ENCODE data around the gene FREY1.

Gene FREY1

DNA sequence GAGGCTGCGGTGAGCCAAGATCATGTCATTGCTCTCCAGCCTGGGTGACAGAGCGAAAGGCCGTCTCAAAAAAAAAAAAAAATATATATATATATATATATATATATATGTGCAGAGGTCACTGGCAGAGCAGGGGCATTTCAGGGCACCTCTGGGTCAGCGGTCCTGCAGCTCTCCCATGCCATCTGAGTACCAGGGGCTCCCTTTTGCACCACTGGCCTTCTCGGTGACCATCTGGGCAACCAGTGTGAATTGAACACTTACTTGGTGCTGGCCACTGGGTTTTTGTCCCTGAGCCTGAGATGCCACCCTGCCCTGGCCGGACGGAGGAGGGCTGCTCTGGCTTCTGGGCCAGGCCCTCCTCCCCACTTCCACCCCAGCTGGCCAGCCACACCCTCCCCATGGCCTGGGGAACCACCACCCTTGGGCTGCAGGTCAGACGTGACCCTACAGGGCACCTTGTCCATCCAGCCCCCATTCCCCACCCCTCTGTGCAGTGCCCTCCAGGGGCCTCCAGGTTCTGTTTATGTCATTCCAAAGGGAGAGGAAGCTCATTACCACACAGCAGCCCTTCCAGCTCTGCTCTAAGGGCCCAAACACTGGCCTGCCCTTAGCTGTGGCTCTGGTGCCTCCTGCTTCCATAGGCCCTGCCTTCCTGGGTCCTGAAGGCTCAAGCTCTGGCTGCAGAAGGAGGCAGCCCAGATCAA, 11.4 kb downstream of the FREY1 start:
- DNase-seq (ENCODE audit: low read depth in 2 of 2) = no peak

DNA sequence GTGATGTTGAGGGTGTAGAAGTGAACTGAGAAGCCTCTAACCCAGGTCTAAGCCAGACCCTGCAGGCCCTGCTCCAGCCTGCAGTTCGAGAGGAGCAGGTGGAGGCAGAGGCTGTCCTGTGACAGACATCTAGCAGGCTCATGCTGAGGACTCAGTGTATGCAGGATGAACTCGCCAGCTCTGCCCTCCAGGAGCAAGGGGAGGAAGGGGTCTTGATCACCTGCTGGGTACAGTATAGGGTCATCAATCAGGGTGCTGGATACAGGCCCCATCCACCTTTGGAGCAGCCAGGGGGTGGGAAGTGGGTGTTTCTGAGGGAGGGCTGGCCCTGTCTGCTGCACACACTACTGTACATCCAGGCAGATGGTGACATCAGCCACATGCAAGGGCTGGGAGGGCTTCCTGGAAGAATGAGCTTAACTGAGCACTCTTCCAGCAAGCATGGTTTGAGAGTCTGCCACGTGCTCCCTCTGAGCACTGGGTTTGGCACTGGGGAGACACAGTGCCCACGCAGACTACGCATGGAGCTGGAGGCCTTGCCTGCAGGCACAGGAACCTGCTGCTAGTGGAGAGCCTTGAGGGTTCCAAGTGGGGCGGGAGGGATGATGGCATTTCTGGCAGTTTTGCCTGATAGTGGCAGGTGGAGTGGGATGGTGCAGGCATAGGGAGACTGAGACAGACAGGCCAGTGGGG, 12.4 kb downstream of the FREY1 start:
- DNase-seq (ENCODE audit: low read depth in 2 of 2) = no peak

DNA sequence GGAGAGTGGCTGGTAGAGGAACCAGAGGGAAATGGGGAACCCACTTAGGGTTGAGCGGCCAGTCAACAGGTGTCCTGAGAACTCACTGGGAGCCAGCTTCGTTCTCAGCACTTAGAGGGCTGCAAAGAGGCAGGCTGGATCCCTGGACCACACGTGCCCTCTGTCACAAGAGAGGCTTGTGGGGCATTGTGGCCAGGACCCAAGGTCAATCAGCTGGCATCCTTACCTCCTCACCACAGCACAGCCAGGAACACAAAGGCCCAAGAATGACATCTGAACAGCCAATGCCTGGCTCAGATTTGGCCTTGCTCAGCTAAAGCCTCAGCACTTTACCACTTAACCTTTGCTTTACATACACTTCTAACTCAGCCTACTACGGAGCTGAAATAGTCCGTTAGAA, 14.2 kb downstream of the FREY1 start:
- DNase-seq (ENCODE audit: low read depth in 2 of 2) = no peak

DNA sequence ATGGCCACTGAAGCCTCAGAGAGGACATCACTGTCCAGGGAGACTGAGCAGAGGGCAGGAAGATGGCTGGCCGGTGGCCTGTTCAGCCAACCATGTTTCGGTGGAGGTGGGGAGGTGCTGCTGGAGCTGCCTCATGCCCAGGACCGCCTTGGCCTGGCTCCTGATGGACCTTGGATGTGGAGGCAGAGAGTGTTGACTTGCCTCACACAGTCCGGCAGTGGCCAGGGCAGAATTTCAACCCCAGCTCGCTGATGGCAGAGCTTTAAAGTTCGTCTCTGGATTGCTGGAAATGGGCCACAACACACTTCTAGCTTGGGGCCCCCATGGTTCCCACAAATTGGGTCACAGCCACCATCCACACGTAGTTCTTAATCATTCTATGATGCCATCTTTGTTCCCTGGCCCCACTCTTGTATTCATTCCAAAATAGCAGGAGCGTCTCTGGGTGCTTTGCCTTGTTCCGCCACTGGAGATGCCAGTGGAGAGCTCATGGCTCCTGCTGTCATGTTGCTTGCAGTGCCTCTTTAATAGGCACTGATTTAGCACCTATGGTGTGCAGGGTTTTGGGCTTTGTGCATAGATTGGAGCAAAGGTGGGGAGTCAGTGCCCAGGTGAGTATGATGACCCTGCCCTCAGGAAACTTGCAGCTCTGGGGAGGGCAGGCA, 16.1 kb downstream of the FREY1 start:
- DNase-seq (ENCODE audit: low read depth in 2 of 2) = no peak

DNA sequence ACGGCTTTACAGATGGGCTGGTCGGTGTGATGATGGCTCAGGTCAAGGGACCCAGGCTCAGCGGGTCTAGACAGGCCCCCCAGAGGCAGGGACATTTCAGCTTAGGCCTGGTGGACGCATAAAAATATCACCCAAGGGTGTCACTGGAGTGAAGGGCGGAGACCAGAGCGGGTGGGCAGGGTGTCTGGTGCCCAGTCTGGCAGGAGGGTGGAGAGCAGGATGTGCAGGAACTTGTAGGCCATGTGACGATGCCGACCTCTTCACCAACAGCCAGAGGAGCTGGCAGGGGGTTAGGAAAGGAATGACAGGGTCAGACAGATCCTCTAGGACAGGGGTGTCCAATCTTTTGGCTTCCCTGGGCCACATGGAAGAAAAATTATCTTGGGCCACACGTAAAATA, 17.1 kb downstream of the FREY1 start:
- no peak for DNase-seq (ENCODE audit: low read depth in 2 of 2)

DNA sequence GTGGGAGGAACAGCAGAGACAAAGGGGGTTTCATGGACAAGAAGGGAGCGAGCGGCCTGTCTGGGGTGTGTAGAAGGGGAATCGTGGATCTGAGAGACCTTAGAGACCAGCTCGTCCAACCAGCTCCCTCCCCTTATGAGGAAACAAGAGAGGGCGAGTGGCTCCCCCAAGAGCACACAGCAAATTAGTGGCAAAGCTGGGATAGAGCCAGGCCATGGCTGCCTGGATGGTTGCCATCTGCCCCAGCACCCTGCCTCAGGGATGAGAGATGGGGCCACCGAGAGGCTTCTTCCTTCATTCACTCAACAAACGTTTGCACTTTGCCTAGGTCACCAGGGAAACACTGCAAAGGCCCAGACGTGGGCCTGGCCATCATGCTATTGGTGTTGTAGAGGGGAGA, 17.5 kb downstream of the FREY1 start:
- no peak for DNase-seq (ENCODE audit: low read depth in 2 of 2)

DNA sequence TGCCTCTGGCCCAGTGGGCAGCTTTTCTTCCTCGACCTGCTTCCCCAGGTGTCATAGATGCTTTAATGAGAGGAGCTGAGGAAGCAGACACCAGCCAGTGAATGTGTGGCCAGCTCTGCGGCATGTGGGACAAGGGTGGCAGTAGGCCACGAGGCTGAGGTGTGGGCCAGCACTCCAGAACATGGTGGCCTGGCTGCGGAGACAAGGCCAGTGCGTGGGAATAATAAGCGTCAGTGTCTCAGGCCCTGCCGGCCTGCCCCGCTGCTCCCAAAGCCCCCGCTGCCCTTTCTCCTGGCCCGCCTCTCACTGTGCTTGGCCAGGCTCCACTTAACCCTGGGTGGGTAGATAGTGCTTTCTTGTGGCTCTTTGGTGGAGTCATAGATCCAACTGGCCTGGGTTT, 19.5 kb downstream of the FREY1 start:
- DNase-seq (ENCODE audit: low read depth in 2 of 2) = no peak

DNA sequence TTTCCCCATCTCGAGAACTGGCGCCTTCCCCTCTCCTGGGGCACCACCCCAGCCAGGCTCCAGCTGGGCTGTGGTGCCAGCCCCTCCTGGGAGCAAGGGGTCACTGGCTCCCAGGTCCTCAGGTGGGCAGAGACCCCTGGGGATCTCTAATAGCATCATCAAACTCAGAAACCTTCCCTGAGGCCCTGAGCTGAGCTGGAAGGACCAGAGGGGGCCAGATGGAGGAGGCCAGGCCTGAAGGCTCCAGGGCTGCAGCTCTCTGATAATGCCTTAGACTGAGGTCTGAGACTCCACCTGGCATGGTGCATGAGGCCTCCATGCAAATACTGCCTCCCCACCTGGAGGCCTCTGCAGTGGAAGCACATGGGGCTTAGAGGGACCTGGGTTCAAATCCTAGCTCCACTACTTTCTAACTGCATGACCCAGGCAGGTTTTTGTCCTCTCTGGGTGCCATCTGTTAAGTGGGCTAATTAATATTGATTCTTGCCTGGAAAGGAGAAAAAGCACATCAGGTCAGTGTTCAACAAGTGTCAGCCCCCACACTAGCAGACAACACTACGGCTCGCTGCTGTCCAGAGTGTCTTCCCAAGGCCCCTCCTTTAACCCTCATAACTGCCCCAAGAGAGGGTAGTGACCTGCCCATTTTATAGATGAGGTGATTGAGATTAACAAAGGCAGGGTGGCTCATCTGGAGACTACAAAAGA, 20.1 kb downstream of the FREY1 start:
- DNase-seq (ENCODE audit: low read depth in 2 of 2) = no peak

DNA sequence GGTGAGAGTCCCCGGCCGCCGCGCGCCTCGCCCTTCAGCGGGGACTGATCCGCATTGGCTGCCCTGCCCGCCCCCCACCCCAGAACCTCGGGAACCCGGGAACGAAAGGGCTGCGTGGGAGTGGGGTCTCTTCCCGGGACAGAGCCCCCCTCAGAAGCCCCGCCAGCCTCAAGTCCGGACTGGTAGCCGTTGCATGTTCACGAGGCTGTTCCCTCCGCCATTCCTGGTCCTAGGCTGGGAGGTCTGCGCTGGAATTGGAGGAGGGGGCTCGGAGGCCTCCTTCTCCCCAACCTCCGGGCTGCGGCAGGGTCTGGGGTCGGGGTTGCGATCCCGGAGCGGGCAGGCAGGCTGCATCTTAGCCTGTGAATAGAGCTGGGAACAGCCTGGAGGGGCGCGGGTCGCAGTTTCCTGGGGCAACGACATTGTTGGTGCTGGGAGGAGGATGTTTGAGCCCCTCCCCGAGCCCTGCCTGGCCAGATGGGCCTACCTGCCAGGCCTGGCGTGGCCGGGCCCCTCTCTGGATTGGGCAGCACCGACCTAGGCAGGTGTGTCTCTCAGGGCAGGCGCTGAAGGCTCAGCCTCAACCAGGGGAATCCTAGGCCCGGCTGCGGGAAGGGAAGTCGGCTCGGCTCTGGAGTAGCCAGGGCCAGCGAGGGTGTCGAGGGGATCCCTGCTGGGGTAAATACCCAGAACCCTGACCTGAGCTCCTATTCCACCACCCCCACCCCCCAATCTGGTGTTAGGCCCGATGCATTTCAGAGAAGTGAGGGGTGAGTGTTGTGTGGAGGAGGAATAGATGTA, 20.9 kb downstream of the FREY1 start:
- DNase-seq (ENCODE audit: low read depth in 2 of 2) = no peak

DNA sequence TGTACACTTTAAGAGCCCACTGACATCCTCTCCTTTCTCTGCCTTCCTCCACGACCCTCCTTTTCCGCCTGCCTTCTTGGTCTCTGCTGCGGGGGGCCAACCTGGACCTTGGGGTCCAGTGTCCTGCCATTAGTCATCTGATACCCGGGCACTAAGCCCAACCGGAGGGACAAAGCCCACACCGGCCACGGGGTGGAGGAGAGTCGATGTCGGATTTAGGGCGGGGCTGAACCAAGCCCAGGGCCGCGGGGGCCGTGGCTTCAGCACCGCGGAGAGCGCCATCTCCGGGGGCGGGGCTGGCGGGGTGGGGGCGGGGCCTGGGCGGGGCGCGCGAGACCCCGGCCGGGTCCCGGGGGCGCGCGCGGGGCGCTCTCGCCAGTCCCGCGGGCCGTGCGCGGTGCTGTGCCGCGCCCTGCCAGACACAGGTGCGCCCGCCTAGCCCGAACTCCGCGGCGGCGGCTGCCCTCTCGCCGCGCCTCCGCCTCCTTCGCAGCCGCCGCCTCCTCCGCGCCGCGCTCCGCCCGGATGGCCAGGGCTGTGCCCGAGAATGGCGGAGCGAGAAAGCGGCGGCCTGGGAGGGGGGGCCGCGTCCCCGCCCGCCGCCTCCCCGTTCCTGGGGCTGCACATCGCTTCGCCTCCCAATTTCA, 21.7 kb downstream of the FREY1 start, which contains the start of gene MAPK8IP1:
Gene MAPK8IP1, plus strand, starts transcription at position 378 of the 647 bp plus-strand sequence. Its CDS starts 170 bp downstream, at position 548.
- DNase-seq (ENCODE audit: low read depth in 2 of 2) = peak; percentile 39 to 50

DNA sequence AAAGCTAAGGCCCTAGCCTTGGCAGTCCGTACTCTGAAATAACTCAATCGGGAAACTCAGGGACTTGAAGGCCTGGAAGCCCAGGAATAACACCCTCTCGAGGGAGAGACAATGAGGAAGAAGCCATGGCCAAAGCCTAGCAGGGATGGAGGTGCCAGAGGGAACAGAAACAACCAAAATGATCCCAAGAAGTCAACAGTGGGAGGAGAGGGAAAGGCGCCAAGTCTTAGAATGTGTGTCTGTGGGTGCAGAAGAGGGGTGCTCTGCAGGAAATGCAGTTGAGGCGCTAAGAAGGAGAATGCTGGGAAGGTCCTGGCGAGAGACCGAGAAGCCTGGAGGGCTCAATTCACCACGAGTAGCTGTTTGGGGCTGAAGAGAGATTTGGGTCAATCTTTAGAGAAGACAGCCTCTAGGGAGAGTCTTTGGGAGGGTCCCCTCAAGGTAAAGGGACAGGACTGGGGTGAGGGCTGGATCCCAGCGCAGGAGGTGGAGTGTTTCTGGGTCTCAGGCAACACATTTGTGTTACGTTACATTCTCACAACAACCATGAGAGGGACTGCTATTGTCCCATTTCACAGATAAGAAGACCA, 22.4 kb downstream of the FREY1 start:
- no peak for DNase-seq (ENCODE audit: low read depth in 2 of 2)

DNA sequence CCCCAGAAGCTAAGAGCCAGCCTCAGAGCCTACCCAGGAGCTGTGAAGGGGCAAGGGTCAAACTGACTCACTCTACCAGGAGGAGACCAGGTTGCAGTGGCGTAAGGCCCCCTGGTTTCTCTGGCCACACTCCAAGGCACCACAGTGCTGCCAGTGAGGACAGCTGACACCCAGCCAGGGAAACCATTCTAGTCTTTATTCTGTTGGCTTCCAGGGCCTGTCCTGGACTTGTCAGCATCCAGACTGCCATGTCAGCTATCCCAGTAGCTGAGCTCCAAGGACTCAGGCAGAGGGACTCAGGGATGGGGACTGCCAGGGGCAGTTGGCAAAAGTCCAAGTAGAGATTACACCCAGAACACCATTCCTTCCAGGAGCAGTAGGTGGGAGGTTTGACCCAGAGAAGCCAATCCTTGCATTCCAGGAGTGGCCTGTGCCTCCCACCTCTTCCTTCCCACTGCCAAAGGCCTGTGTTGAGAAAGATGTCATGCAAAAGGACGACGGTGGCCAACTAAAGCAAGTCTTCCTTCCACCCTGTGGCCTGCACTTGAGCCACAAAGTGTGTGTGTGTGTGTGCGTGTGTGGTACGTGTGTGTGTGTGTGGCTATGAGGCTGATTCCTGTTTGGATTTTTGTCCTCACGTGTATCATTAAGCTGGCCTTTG, 25.2 kb downstream of the FREY1 start:
- DNase-seq (ENCODE audit: low read depth in 2 of 2) = no peak

DNA sequence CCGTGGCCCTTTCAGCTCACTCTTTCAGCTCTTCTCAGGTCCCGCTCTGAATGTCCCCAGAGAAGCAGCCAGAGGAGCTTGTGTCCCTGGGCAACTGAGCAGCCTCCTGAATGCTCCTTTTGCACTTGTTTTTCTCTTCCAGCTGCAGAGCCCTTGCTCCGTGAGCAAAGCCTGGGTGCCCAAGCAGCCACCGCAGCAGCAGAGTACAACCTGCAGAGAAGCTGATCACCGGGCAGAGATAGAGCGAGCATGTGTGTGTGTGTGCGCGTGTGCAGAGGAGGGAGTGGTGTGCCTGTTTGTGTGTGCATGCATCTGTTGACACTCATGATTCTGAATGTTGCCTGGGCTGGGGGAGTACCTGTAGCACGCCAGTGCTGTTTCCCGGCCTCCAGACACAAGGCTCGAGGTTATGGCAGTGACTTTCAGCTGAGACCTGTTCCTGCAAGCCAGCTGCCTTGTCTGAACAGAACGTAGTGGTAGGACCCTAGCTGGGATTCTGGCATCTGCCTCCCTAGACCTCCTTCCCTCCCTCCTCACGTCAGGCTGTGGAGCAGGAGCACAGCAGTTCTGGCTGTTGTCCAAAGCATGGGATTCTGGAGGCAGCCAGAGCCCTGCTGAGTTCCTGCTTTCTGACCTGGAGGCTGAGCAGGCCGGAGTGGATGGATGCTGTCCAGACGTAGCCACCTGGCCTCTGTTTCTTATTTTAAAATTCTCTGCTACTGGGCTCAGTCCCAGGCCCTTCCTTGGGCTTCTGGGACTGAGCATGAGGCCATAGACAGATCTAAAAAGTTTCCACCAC, 26.1 kb downstream of the FREY1 start:
- no peak for DNase-seq (ENCODE audit: low read depth in 2 of 2)

DNA sequence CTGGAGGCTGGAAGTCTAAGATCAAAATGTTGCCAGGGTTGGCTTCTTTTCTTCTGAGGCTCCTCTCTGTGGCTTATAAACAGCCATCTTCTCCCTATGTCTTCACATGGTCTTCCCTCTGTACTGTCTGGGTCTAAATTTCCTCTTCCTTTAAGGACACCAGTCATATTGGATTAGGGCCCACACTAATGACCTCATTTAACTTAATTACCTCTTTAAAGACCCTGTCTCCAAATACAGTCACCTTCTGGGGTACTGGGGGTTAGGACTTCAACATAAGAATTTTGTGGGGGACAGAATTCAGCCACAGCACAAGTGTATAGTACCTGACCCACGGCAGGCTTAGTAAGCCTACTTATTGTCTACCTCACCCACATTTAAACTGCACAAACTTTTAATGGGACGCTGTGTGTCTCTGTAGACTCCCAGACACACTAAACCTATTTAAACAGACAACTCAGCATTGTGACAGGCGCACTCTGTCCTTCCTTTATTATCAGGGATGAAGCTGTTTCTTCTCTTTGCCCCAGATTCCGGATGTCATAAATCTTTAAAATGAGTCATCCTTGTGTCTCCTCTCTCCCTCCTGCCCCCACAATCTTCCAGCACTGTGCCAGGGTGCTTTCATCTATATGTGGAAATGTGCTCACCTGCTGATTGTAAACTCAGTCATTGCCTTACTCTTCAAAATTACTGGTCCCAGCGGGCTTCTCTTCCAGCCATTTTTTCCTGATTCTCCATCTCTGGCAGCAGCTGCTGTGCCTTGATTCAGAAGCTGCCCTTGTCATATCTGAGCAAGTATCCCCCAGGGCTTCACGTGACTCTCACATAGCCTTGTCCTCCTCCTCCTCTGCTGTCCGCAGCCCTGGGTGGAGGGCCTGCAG, 27.0 kb downstream of the FREY1 start:
- DNase-seq (ENCODE audit: low read depth in 2 of 2) = no peak

DNA sequence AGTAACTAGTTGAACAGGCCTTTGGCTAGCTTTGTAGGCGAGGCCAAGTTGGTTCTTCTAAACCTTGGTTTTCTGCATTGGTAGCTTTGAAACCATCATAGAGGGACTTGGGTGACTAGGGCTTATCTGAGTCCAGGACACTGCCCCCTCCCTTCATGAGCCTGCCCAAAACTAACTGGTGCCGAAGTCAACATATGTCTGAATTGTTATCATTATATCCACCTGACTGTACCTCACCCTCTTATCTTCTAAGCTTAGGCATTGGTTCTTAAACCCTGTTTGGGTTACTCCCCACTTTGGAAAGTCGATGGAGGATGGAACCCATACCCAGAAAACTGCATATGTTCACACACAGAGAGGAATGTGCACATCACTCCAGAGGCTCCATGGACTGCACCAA, 29.2 kb downstream of the FREY1 start:
- no peak for DNase-seq (ENCODE audit: low read depth in 2 of 2)

DNA sequence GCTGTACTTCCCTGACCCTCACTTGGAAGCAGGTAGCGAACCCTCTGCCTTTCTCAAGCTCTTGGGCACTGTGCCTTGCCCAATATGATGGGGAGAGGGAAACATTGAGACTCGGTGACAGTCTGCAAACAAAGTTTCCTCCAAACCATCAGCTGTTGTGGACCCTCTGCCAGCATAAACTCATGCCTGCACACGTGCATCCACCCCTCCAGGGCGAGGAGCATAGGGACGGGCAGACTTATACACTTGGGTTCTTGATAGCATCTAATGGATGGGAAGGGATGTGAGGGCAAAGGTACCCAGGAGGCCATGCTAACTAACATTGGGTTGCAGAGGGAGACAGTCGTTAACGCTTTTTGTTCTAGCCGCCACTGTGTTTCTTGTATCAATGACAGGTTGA, 29.9 kb downstream of the FREY1 start:
- no peak for DNase-seq (ENCODE audit: low read depth in 2 of 2)

DNA sequence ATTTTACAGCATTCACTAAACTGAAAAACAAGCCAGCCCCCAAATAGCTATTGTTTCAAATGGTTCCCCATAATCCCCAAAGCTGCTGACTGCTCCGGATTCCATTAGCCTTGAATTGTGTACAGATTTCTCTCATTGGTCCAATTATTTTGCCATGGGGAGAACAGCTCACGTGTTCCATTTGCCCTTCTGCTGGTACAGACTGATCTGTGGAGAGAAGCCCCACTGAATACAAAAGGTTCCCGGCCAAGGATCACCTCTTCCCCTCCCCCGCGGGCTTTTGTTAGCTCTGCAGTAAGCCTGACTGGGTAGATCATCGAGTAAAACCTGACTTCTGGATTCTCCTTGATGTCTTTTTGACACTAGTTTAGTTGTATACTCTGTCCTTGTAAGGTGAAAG, 30.7 kb downstream of the FREY1 start:
- DNase-seq (ENCODE audit: low read depth in 2 of 2) = no peak

DNA sequence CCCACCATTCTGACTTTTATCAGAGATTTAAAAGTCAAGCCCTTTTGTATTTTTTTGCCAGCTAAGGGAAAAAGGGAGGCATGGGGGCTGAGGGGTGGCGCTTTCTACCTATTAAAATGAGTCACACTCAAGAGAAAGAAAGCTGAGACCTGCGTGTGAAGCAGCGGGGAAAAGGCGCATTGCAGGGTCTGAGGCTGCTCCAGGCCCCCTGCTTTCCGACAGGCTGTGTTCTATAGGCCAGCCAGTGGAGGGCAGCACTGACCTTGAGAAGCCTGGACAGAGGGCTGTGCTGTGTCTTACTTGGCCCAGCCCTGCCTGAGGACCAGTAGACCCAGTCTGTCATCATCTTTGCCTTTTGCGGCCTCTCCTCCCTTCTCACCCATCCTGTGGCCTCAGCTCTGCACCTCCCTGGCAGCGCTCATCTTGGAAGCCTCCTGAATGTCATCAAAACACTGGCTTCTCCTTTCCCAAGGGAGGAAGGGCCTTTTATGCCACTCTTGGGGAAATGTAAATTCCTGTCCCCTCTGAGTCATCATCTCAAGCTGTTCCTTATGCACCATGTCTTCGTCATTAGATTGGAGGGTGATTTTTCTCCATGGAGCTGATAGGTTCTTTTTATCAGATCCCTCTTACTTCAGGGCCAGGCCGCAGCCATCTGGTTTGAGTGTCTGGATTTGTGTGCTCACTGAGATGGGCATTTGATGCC, 34.3 kb downstream of the FREY1 start:
- DNase-seq (ENCODE audit: low read depth in 2 of 2) = peak; percentile 11 to 20

Data from stimulated activated CD4-positive, alpha-beta T cell treated with anti-CD3 and anti-CD28 coated beads, Interleukin-4, amount 100 ng/mL, for 48 hours (primary cell).